Endothelial cell of umbilical vein (primary cell): Measurements from ENCODE around the gene KPNB1. TPM values are rescaled to one million over a fixed set of nuclear protein-coding genes. Genes with fewer than 3 reads are reported as not detected.

Experiments
- BruUV-seq: library from RNA; stranded (reverse); fragments of 400-500 nt; replicated peaks from 2 replicates; lab custom pipeline; 2021; lab: Mats Ljungman, UMichigan
- CTCF ChIA-PET: fragments of 300-600, 350-600 bp; sonication (Branson Sonifier 250); formaldehyde crosslinking; loops from one replicate; lab custom pipeline; 2021; ENCODE audit warnings: antibody characterized with exemption, inconsistent platforms; lab: Charles Lee
- POLR2A ChIA-PET: fragments of 300-600, 350-600 bp; sonication (Branson Sonifier 250); formaldehyde crosslinking; loops from one replicate; lab custom pipeline; 2021; ENCODE audit warnings: antibody characterized with exemption, inconsistent platforms; lab: Charles Lee
- DNase-seq: peaks from one replicate; pipeline ENCODE4 v3.0.0-alpha.2; 2011; ENCODE audit warnings: low read depth, low spot score
- FAIRE-seq: peaks from 2 replicates; lab custom pipeline; 2011; peaks lifted over from hg19 to GRCh38; lab: Jason Lieb, UNC
- H2AFZ ChIP-seq: 2 replicates; pipeline ENCODE4 v1.6.0; 2012; ENCODE audit warnings: low read depth, low read length, control low read depth, inconsistent platforms
- H3K27ac ChIP-seq: 2 replicates; pipeline ENCODE4 v1.5.1; 2011; ENCODE audit warnings: low read depth, mild to moderate bottlenecking, control low read depth, low read length, moderate library complexity; ENCODE audit not compliant: insufficient read depth
- H3K27me3 ChIP-seq, 2 experiments: 2 replicates each; pipeline versions ENCODE4 v1.6.0 to v1.6.1; 2011; ENCODE audit warnings: low read length in 2 of 2, mixed read lengths in 1 of 2; ENCODE audit not compliant: control insufficient read depth in 2 of 2, insufficient read depth in 2 of 2
- H3K36me3 ChIP-seq, 2 experiments: 2 replicates in 1 of 2; 3 replicates in 1 of 2; pipeline ENCODE4 v1.5.1; 2011; ENCODE audit warnings: low read length in 2 of 2, mild to moderate bottlenecking in 1 of 2, moderate library complexity in 1 of 2; ENCODE audit not compliant: control insufficient read depth in 2 of 2, insufficient read depth in 2 of 2; ENCODE audit errors: extremely low read depth in 1 of 2
- H3K4me1 ChIP-seq: 3 replicates; pipeline ENCODE4 v1.5.1; 2011; ENCODE audit warnings: mild to moderate bottlenecking, low read length; ENCODE audit not compliant: control insufficient read depth, insufficient read depth; ENCODE audit errors: extremely low read depth
- H3K4me2 ChIP-seq: 2 replicates; pipeline ENCODE4 v1.6.1; 2011; ENCODE audit warnings: low read length, control low read depth, mixed read lengths; ENCODE audit not compliant: insufficient read depth
- H3K4me3 ChIP-seq, 3 experiments: fragments of 200-600 bp in 1 of 3; sonication (generic), shearing (Covaris generic) in 1 of 3; replicated peaks in 1 of 3; 2 replicates each; pipeline ENCODE4 v1.5.1; 2011 to 2016; ENCODE audit warnings: control low read depth in 3 of 3, low read length in 3 of 3, mild to moderate bottlenecking in 2 of 3, inconsistent platforms in 1 of 3, low read depth in 1 of 3, moderate library complexity in 1 of 3; ENCODE audit not compliant: insufficient read depth in 1 of 3
- H3K79me2 ChIP-seq: 2 replicates; pipeline ENCODE4 v1.6.0; 2012; ENCODE audit warnings: low read length, inconsistent platforms; ENCODE audit not compliant: control insufficient read depth, insufficient read depth
- H3K9ac ChIP-seq: replicated peaks from 2 replicates; pipeline ENCODE3; 2011; ENCODE audit warnings: low read length, control low read depth; ENCODE audit not compliant: insufficient read depth; ENCODE audit errors: extremely low read depth
- H3K9me1 ChIP-seq: replicated peaks from 3 replicates; pipeline ENCODE4 v1.6.0; 2011; ENCODE audit warnings: mild to moderate bottlenecking, low read length; ENCODE audit not compliant: control insufficient read depth, insufficient read depth; ENCODE audit errors: extremely low read depth
- H3K9me3 ChIP-seq: replicated peaks from 2 replicates; pipeline ENCODE4 v1.5.1; 2012; ENCODE audit warnings: low read length, inconsistent platforms; ENCODE audit not compliant: control insufficient read depth, insufficient read depth
- H4K20me1 ChIP-seq: replicated peaks from 2 replicates; pipeline ENCODE3; 2011; ENCODE audit warnings: mild to moderate bottlenecking, low read length; ENCODE audit not compliant: control insufficient read depth, insufficient read depth; ENCODE audit errors: extremely low read depth
- CTCF ChIP-seq, 2 donors: IDR thresholded peaks; 1 replicate in 1 of 2; 2 replicates in 1 of 2; pipeline ENCODE4 v1.5.1; 2011; ENCODE audit warnings: low read length in 2 of 2, mild to moderate bottlenecking in 2 of 2, moderate library complexity in 2 of 2, control low read depth in 1 of 2, inconsistent platforms in 1 of 2, low read depth in 1 of 2; ENCODE audit not compliant: insufficient read depth in 1 of 2; ENCODE audit errors: extremely low read depth in 1 of 2
- EZH2 ChIP-seq: IDR thresholded peaks from 2 replicates; pipeline ENCODE4 v1.6.1; 2012; ENCODE audit warnings: borderline replicate concordance, low read depth, mild to moderate bottlenecking, moderate library complexity, low read length, inconsistent platforms; ENCODE audit not compliant: severe bottlenecking
- FOS ChIP-seq: IDR thresholded peaks from 2 replicates; pipeline ENCODE4 v1.6.1; 2011; ENCODE audit warnings: mild to moderate bottlenecking, low read length, moderate library complexity, borderline replicate concordance; ENCODE audit not compliant: insufficient read depth
- GATA2 ChIP-seq: IDR thresholded peaks from 2 replicates; pipeline ENCODE4 v1.7.0; 2011; ENCODE audit warnings: low read depth, mild to moderate bottlenecking, moderate library complexity, mixed read lengths, low read length; ENCODE audit not compliant: insufficient read length, insufficient read depth
- JUN ChIP-seq: IDR thresholded peaks from 2 replicates; pipeline ENCODE4 v1.6.1; 2011; ENCODE audit warnings: borderline replicate concordance, low read depth; ENCODE audit not compliant: insufficient read length, insufficient read depth
- MYC ChIP-seq: IDR thresholded peaks from one replicate; pipeline ENCODE4 v1.6.1; 2011; ENCODE audit warnings: mild to moderate bottlenecking, low read depth, low read length
- POLR2A ChIP-seq: IDR thresholded peaks from 2 replicates; pipeline ENCODE4 v1.6.1; 2012; ENCODE audit warnings: low read depth, mild to moderate bottlenecking, control low read depth, low read length
- POLR2AphosphoS5 ChIP-seq: IDR thresholded peaks from 2 replicates; pipeline ENCODE4 v1.6.1; 2012; ENCODE audit warnings: low read depth, mild to moderate bottlenecking, control low read depth, low read length, moderate library complexity; ENCODE audit not compliant: insufficient read depth
- dilution Hi-C: fragments of 300-500 bp; cut with MboI; formaldehyde crosslinking; loops from one replicate; pipeline ENCODE4 v1.15.0; 2019; ENCODE audit warnings: low sequenced_read_pairs; ENCODE audit not compliant: extremely low pct_ligation_motif_present
- intact Hi-C: fragments of 100-400 bp; cut with micrococcal nuclease; formaldehyde crosslinking; loops from one replicate; pipeline ENCODE4 v1.10.0; 2022
- polyA plus RNA-seq, 4 experiments: library from polyadenylated mRNA; depleted of rRNA in 3 of 4; stranded (reverse) in 3 of 4; unstranded in 1 of 4; fragments of >200 nt; gene quantifications; 2 replicates each; pipeline versions ENCODE4 v1.2.1 to v1.2.3, GENCODE V29; 2011 to 2012; ENCODE audit warnings: missing spikeins in 1 of 4
- total RNA-seq: library from RNA; stranded (reverse); gene quantifications from 2 replicates; pipeline ENCODE4 v1.2.3, GENCODE V29; 2021
- TF ChIP-seq, protein P1 (sequence below): IDR thresholded peaks from 2 replicates; pipeline ENCODE4 v1.6.1; 2011; ENCODE audit not compliant: insufficient read depth, insufficient read length

Gene KPNB1
- total and polyA plus RNA-seq, 2 donors (not counting 3 experiments of a cell fraction or from before 2014, with no cell fraction given) = 119 to 495 TPM

GRCh38 chr17:47709594-47709993, 59.9 kb downstream of the KPNB1 start:
- H3K9me1 ChIP-seq = no peaks in the 10 kb centered on the region
- CTCF ChIA-PET = interaction anchor here (0.6 to 1.2 kb wide), 3 partner anchors 12 to 28 kb away, joined by 3 read pairs; no protein-coding TSS in a partner anchor
- no peak for DNase-seq
- dilution Hi-C loops = no loop called here
- no peaks in the 10 kb centered on the region for H3K79me2 ChIP-seq
- TF ChIP-seq, protein P1, sequence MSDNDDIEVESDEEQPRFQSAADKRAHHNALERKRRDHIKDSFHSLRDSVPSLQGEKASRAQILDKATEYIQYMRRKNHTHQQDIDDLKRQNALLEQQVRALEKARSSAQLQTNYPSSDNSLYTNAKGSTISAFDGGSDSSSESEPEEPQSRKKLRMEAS = no peak
- TF ChIP-seq MYC (no peak), CTCF (IDR thresholded peaks at IDR 0.05; ENCODE audit: extremely low read depth in 1 of 2, insufficient read depth in 1 of 2, low read depth in 1 of 2, low read length in 2 of 2) (no peak), POLR2A (no peak), JUN (no peak), POLR2AphosphoS5 (no peak), EZH2 (no peak), GATA2 (no peak), FOS (no peak)
- no peaks in the 10 kb centered on the region for H4K20me1 ChIP-seq
- H3K4me2 ChIP-seq = no peak overlapping the region
- FAIRE-seq = no peak
- intact Hi-C loops = no loop called here
- H3K9ac ChIP-seq = no peak overlapping the region
- no peaks in the 10 kb centered on the region for H3K9me3 ChIP-seq
- H2AFZ ChIP-seq = no peak overlapping the region
- no peaks in the 10 kb centered on the region for H3K27me3 ChIP-seq
- H3K4me3 ChIP-seq = no peak overlapping the region
- no peaks in the 10 kb centered on the region for H3K4me1 ChIP-seq
- BruUV-seq = no TSS peak
- H3K36me3 ChIP-seq = peaks cover 0 to 15% of the 10 kb centered on the region in 2 experiments
- POLR2A ChIA-PET = no interaction called here
- H3K27ac ChIP-seq = no peak overlapping the region
